HG03342 (cell line): ENCODE data around the gene C4orf54.

Experiments used
- ATAC-seq: cut with Tn5 transposase; IDR thresholded peaks from one replicate; pipeline ENCODE4 v1.9.1; 2021; ENCODE audit warnings: mild to moderate bottlenecking, moderate library complexity; ENCODE audit not compliant: unreplicated experiment

Gene C4orf54

DNA sequence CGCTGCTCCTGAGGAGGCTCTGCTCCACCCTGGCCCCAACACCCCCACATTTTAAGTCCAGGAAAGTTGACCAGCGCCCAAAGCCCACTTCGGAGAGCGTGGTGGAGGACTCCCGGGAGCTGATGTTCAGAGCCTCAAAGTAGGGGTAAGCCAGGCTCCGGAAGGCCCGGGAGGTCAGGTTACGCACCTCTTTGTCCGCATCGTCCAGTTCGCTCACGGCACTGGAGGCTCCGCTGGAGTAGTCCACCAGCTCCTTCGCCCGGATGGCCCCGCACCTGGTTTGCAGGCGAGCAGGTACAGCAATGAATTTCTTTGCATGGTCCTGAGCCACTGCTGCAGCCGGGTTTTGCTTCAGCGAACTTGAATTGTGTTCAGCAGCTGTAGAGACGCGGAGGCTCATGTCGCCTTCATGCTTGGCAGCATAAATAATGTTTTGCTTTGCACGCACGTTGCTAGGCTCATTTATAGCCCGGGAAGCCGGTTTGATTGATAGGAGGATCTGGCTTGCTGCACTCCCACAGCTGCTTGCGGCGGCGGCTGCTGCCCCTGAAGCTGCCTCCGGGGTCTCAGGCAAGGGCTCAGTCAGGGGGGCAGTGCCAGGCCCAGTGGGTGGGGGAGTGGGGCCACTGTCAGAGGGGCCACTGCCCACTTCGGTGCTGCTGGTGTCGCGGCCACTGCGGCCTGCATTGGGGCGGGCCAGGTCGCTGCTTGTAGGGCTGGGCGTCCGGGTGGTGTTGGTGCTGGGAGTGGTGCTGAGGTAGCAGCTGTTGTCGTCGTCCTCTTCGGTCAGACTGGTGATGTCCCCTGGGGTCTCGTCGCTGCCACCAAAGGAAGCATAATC, 4.8 kb downstream of the C4orf54 start:
- ATAC-seq, result no peak

DNA sequence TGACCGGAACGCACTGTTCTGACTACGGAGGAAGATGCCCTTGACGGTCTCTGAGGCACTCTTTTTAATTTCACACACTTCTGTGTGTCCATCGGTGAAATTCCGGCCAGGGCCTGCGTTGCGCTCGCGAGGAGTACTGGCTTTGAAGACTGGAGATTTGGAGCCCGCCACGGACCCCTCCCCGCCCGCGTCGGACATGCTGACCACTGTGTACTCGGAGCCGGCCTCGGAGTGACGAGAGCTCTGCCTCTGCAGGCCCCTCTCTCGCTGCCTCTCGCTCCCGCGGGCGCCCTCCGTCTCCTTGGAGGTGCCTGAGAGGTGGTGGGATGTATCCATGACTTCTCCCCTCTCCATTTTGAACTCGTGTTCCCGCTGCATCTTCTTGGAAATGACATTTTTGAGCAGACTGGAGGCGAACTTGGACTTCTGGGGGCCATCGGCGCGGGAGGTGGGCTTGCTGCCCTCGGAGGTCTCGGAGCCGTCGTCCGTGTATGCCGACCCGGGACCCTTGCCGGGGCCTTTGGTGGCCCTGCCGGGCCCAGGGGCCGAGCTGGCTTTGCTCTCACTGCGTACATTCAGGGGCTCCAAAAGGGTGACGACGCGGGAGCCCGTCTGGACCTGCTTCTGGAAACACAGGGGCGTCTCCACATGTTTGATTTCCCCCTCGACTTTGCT, 5.7 kb downstream of the C4orf54 start:
- no peak for ATAC-seq

DNA sequence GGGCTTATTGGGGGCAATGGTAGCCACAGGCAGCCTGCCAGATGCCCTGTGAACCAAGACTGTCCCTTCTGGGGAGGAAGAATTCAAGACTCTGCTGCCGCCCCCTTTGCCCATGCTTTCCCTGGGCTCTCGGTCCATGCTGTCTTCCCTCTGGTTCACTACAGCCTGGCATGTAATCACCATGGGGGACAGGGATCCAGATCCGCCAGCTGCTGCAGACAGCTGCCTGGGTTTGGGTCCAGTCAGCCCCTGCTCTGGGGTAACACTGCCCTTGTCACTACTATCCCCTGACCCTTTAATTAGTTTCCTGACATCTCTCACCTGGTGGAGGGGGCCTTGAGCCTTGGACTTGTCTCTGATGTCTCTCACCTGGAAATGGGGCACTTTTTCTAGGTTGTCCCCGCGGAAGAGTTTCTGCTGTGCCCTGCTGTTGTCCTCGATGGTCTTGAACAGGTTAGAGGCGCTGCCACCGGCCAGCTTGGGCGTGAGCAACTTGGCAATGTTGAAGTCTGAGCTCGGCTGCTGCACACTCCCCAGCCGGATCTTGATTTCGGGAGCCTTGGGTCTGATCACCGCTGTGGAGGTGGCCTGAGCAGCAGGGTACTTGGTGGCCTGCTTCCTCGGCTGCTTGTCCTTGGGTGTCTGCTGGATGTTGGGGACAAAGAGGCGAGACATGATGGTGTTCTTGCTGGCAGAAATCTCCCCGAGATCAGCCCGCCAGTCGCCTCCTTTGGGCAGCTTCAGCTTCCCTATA, 6.4 kb downstream of the C4orf54 start:
- ATAC-seq, result no peak

DNA sequence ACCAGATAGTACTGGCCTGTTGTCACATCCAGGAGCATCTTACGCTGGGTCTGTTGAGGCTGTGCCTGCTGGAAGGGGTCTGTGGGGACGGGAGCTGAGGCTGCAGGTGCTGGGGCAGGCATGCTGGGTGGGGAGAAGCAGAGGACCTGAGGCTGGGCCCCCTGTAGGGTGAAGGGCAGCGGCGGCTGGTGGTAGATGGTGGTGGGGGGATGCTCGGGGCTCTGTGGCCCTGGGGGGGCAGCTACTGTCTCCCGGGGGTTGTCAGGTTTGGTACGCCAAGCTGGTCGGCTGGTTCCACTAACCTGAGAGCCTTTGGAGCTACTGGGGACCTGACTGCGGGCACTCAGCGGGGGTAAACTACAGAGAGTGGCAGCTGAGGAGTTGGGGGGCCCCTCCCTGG, 7.8 kb downstream of the C4orf54 start:
- no peak for ATAC-seq

DNA sequence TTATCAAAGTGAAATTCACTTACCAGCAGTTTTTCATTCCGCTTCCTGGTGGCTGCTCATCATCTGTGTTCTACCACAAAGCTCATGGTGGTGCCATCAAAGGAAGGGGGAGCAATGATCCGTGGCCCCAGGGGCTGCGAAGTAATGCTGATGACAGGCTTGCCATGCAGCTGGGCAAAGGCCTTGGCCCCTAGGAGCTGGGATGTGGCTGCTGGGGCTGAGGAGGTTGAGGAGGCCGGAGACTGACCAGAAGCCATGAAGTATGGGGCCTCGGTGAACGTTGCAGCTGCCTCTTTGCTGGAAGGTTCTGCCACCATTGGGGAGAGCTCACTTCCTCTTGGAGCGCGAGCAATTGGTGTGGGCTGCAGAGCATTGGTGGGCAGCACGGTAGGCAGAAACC, 8.4 kb downstream of the C4orf54 start:
- no peak for ATAC-seq

DNA sequence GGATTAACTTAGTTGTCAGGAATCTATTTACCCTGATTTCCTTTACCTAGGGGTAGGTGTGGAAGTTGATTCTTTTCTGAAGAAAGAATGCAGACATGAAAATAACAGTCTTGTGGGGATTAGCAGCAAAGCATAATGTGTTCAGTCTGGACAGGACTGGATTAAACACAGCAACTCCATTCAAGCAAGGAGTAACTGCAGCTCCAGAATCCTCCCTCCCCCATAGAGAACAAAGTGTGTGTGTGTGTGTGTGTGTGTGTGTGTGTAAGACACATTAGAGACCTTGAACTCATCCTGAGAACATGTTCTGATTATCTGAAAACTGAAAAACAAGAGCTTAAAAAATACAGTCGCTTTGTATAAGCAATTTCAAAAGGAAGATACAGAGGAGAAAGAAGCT, 9.3 kb downstream of the C4orf54 start:
- ATAC-seq, result no peak

DNA sequence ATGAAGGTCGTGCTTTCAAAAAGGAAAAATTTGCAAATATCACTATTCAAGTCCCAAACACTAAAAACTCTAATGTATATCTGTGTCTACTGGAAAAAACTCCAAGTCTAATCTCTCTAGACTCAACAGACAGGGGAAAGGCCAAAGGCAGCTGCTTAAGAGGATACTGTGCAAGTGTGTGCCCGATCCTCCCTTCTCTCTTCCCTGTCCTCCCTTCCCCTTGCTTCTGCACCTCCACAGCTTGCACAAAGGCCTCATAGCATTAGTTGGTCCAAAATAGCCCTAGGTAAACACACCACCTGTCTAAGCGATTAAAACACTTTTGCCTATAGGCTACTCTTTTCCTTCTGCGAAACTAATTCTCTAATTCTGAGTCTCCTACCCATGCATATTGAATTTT, 10.6 kb downstream of the C4orf54 start:
- no peak for ATAC-seq

DNA sequence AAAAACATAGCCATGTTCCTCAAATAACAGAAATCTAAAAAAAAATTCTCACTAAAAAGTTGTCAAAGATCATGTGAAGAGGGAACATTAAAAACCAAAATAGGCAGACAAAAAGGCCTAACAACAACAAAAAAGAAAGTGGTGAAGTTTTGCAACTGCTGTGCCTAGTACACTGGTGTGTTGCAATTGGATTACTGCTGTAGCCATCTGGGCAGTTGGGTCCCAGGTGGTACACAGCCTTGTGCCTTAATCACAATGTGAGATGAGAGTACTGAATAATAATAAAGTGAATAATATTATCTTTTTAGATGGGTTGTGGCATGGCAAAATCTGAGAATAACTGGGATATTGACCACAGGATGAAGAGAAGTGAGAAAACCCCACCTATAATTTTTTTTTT, 12.0 kb downstream of the C4orf54 start:
- no peak for ATAC-seq

DNA sequence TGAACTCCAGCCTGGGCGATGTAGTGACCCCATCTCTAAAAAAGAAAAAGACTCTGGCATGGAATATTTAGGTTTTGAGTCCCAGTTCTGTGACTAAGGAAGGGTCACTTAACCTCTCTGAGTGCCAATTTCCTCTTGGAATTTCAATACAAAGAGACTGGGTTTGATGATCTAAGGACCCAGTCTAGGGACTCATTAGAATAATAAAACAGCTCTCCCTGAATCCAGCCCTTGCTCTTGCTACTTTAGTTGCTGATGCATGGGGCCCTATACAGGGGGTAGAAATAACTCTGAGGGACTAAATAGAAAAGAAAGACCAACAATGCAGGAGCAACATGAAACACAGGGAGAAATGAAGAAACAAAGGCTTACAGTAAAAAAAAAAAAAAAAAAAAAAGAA, 12.6 kb downstream of the C4orf54 start:
- ATAC-seq, result no peak

DNA sequence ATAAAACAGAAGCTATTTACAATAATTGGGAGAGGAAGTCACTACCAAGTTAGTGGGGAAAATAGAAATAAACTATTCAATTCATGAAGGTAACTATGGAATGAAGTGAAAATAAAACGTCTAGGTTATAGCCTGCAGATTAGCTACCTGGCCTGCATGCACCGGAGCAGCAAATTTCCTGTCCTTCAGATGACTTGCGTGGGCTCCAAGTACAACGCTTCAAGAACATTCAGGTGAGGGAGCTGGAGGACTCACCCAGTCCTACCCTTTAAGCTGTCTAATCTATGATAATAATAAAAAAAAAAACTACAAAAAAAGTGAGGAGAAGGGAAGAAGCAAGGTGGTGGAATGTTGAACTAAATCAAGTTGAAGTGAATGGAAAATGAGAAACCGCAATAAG, 13.2 kb downstream of the C4orf54 start:
- ATAC-seq, result no peak

DNA sequence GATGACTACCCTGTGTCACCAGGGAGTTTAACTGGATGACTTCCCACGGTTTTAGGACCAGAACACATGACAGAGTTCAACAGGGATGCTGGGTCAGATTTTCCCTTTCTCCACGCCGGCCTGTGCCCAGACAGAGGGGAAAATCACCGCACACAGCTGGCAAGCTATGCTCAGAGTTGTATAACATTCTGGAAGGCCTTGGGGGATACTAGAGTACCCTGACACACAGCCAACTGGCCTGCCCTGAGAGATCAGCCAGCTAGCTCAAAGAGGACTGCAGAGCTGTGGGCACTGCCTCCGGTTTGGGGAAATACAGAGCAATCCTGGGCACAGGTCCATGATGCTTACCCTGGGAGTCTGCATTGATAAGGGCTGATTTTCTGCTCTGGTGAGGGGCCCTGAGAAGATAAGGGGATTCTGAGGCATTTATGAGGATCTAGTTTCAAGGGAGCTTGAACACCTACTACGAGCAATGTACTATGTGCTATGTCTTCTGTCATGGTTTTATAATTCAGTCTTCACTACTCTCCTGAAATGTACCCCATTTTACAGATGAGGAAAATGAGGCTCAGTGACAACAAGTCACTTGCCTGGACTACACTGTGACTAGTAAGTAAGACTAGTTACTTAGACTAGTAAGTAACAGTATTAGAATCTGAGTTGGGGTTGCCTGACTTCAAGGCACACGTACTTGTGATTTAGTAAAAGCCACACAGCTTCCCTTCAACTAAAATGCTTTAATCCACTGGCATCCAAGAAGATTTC, 14.7 kb downstream of the C4orf54 start:
- ATAC-seq, result no peak

DNA sequence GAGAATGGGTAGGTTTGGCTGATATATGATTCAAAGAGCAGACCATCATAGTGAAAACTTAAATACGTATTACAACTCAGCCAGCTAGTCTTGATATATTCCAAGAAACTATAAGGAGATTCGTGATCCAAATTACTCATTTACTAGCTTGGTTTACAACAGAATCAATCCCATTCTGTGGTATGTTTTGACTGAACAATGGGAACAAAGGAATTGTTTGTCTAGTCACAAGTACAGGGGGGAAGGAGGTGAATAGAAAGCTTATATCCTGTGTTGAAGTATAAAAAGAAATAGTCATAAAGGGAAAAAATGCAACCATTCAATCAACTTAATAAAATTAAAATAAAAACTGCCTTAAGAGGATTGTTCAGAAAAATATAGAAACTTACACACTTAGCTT, 17.0 kb downstream of the C4orf54 start:
- ATAC-seq, result no peak

DNA sequence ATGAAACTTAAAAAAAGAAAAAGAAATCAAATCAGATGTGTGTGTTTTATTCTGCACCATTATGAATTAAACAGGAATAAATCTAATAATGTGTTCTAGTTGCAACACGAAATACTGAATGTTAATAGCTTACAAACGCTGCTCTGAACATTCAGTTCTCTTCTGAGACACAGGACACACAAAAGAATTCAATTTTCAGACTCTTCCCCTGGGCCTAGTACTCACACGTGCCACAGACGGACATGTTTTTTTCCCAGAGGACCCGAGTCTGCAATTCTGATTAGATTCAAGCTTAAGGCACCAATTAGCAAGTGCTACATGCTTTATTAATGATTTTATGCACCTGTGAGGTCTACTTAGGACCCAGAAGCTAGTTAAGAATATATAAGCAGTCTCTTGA, 20.5 kb downstream of the C4orf54 start:
- ATAC-seq, result no peak

DNA sequence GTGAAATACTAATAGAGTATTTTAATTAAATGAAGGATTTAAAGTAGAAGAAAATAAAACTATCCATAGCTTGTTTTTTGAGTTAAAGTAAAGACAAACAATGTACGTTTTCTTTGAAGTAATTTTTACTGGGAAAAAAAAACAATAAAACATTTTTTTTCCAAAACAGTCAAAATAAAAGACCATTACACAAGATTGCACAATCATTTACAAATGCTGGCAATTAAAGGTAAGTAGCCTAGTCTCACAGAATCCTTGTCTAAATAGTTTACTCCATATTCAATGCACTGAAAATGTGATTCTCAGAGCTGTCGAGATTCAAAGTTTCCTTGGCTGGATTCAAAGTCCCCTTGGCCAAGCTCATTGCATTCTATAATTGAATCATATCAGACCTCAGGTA, 21.2 kb downstream of the C4orf54 start:
- ATAC-seq, result no peak

DNA sequence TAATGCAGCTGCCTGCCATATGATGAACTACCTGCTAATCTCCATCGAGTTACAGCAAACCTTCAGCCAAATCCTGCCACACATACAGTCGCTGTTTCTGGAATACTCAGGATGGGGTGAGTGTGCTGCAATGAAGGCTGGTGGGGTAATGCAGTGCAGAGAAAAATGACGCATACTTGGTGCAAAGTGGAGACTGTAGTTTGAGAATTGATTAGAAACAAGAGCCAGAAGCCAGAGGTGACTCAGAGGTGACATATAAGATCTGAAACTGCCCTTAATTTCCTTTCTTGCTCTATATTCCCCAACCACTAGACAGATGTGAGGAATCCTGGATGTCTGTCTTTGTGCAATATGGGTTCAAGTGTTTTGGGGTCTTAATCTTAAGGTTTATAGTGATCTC, 22.0 kb downstream of the C4orf54 start:
- ATAC-seq, result no peak

DNA sequence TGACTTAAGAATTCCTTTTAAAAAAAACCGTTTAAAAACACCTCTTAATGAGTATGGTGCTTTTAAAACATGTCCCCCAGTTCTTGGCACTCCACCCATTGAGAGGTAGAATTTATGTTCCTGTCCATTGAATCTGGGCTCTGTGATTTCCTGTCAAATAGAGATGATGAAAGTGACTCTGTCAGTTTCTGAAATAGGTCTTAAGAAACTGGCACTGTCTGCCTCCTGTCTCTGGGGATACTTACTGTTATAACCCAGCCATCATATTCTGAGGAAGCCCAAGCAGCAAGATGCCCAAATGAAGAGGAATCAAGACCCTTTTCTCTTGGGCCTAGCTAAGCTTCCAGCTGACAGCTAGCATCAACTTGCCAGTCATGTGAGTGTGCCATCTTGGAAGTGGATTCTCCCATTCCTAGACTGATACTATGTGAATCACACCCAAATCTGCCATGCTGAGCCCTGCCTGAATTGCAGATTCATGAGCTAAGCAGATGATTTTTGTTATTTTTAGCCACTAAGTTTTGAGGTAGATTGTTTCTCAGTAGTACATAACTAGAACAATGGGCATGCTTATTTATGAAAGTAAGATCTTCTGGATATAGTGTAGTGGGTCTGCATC, 22.8 kb downstream of the C4orf54 start:
- no peak for ATAC-seq

DNA sequence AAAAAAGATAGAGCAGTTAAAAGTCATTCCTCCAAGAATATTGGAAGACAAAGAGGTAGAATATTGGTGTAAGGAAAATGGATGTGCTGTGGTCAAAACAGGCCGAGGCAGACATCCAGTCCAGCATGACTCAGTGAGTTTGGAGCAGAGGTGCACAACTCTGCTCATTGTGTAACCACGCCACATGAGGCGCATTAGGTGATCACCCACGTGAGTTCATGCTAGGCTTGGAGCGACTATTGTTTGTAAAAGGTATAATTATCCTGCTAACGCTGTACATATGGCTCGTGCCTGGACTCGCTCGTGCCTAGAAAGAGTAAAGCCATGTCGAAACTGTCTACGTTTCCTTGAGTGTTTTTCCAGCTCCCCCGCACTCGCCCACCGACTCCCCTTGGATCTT, 23.9 kb downstream of the C4orf54 start:
- no peak for ATAC-seq

DNA sequence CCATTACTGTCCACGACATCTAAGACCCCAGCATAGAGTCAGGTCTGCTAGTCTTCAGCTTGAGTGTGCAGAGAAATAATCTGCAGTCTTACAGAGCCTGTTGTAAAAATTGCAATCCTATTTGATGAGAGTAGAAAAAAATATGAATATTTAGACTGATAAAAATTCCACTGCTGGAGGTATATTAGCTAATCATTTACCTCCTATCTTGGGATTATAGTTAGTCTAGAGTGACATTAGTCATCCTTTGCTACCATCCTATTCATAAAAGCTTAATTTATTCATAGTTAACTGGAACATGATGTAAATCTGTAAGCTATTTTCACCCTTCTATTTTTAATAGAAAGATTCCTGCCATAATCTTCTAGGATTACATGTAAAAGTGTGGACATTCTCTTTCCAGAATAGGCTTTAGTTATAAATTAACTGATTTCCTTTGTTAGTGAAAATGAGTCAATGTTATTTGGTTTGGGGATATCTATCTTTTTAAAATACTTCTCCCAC, 26.7 kb downstream of the C4orf54 start:
- no peak for ATAC-seq

DNA sequence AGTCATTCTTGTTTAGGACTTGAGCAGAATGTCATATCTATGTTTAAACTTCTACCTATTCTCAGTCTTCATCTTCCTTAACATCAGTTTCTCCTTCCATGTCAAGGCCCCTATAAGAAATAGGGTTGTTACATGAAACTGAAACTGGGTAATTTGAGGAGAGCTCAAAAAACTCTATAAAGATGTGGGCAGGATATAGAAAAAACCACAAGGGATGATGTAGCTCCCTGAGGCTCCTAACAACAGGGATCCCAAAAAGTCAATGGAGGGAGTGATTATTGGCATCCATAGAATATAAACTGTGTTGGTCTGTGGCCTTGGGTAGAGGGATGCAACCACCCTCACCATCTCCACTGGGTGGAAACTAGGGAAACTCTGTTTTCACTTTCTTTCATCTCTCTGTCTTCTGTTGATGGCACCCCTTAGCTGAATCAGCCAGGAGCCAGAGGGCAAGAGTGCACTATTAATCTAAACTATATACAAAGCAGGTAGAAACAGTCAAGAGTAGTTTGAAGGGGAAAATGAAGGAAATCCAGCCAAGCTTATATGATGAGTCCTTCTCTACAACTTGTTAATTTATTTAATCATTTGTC, 27.6 kb downstream of the C4orf54 start:
- ATAC-seq, result no peak

DNA sequence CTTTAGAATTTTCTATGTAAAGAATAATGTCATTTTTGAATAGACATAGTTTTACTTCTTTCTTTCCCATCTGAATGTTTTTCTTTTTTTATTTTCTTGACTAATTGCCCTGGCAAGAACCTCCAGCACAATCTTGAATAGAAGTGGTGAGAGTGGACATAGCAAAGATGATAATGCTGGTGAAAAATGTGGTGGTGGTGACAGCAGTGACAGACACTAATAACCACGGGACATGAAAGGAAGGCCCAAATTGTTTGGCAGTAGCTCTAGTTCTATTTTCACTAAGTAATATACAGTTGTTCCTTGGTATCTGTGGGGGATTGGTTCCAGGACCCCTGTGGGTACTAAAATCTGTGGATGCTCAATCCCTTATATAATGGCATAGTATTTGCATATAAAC, 29.6 kb downstream of the C4orf54 start:
- ATAC-seq, result no peak
